Smooth muscle cell (in vitro differentiated cells): ENCODE measurements around the gene APP. TPM values are rescaled to one million over a fixed set of nuclear protein-coding genes. Genes with fewer than 3 reads are reported as not detected.

ENCODE experiments used
- DNase-seq: peaks from one replicate; lab custom pipeline; 2025; ENCODE audit not compliant: unreplicated experiment; lab: John Stamatoyannopoulos, UW
- H2AFZ ChIP-seq: fragments of 200-600 bp; sonication (generic); 2 replicates; pipeline ENCODE4 v1.6.0; 2016; ENCODE audit warnings: antibody characterized with exemption, low read depth, mild to moderate bottlenecking
- H3F3A ChIP-seq: fragments of 200-600 bp; sonication (generic); 2 replicates; pipeline ENCODE4 v1.6.0; 2017; ENCODE audit warnings: antibody characterized with exemption, low read depth
- H3K27ac ChIP-seq: fragments of 200-600 bp; sonication (generic); 2 replicates; pipeline ENCODE4 v1.5.1; 2016; ENCODE audit warnings: low read depth, mild to moderate bottlenecking
- H3K27me3 ChIP-seq: fragments of 200-600 bp; sonication (generic); 2 replicates; pipeline ENCODE4 v1.6.1; 2016; ENCODE audit warnings: low read depth, mild to moderate bottlenecking
- H3K36me3 ChIP-seq: fragments of 200-600 bp; sonication (generic); 2 replicates; pipeline ENCODE4 v1.5.1; 2016; ENCODE audit warnings: low read depth
- H3K4me1 ChIP-seq: fragments of 200-600 bp; sonication (generic); 2 replicates; pipeline ENCODE4 v1.5.1; 2016; ENCODE audit warnings: low read depth
- H3K4me2 ChIP-seq: fragments of 200-600 bp; sonication (generic); 2 replicates; pipeline ENCODE4 v1.6.0; 2016; ENCODE audit warnings: mild to moderate bottlenecking
- H3K4me3 ChIP-seq: fragments of 200-600 bp; sonication (generic); 2 replicates; pipeline ENCODE4 v1.5.1; 2016; ENCODE audit warnings: mild to moderate bottlenecking
- H3K79me2 ChIP-seq: fragments of 200-600 bp; sonication (generic); 2 replicates; pipeline ENCODE4 v1.6.0; 2016; ENCODE audit warnings: low read depth, mild to moderate bottlenecking
- H3K9ac ChIP-seq: fragments of 200-600 bp; sonication (generic); 2 replicates; pipeline ENCODE4 v1.6.0; 2016; ENCODE audit warnings: low read depth
- H3K9me3 ChIP-seq: fragments of 200-600 bp; sonication (generic); replicated peaks from 2 replicates; pipeline ENCODE4 v1.5.1; 2016; ENCODE audit warnings: low read depth
- H4K20me1 ChIP-seq: fragments of 200-600 bp; sonication (generic); 2 replicates; pipeline ENCODE4 v1.6.0; 2016; ENCODE audit warnings: low read depth
- CTCF ChIP-seq: fragments of 200-600 bp; sonication (generic); IDR thresholded peaks from 2 replicates; pipeline ENCODE4 v1.5.1; 2017; ENCODE audit warnings: borderline replicate concordance, mild to moderate bottlenecking, antibody characterized with exemption; ENCODE audit not compliant: insufficient read depth, poor library complexity, severe bottlenecking
- WGBS: methylation state at CpG from one replicate; pipeline ENCODE4 v1.1.7; 2016; ENCODE audit warnings: low lambda C conversion rate; 5-methylcytosine and 5-hydroxymethylcytosine counted together
- polyA plus RNA-seq: library from polyadenylated mRNA; unstranded; fragments of >200 nt; fragmentation: Nextera tagmentation; extraction: Ambion mirVana; gene quantifications from 2 replicates; pipeline ENCODE4 v1.2.1, GENCODE V29; 2016
- total RNA-seq: library from RNA; depleted of rRNA; stranded (reverse); fragments of >200 nt; gene quantifications from 2 replicates; pipeline ENCODE4 v1.2.3, GENCODE V29; 2014

Gene APP
- total and polyA plus RNA-seq, 2 experiments from 2014 or later = 65.3 to 459 TPM

DNA sequence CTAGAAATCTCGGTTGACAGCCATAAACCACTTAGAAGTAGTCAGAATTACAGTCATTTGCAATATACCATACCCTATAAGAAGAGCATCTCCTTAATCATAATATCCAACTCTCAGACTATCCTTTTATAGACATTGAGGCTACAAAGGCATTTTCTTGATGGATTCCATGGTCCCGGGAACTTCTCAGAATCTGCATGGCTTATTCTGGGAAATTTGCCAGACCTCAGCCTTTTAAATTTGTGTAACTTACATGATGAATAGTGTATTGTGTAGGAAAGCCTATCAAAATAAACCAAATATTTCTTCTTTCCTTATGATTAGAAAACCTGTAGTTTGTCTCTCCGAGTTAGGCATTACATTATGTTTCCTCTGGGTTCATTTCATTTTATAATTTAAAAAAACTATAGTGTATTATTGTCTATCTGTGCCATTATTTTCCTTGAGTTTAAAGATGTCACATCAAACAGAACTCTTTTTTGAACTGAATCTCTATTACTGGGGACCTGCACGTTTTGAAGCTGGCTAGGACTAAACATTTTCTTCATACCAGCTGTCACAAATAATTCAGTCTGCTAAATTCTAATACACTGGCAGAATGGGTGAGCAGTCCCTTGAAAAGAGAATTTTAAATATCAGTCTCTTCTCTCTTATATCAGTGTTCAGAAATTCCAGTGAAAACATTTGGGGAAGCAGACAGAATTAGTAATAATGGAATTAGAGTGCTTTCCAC, 332.9 kb downstream of the APP start:
- H3K79me2 ChIP-seq = no peaks in the 10 kb centered on the region
- 27% methylated on average over 4 of the region's 4 CpGs for WGBS

DNA sequence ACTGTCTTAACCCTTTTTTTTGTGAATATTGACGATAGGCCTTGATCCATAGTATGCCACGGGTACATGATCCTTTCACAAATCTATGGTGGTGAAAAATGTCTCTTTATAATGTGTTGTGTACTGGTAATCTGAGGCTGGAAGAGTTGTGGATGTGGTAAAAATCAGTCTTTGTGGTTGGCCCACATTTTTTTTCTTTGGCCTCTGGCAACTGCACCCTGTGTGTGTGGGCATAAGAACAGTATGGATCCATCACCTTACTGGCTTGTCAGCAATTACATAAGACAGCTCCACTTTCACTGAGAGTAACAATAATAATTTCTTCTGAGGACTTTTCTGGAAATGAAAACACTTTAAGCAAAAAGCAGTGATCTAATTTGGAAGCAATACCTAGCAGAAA, 334.2 kb downstream of the APP start:
- WGBS = 80% methylated on average over 2 of the region's 2 CpGs
- TF ChIP-seq CTCF = no peak
- no peaks in the 10 kb centered on the region for H3K36me3 ChIP-seq
- H3K27me3 ChIP-seq = no peaks in the 10 kb centered on the region
- H3K4me1 ChIP-seq = no peaks in the 10 kb centered on the region
- no peak for DNase-seq
- H4K20me1 ChIP-seq = no peaks in the 10 kb centered on the region
- H3K4me2 ChIP-seq = peak overlapping the region; percentile 40
- no peaks in the 10 kb centered on the region for H3K79me2 ChIP-seq
- no peak overlapping the region for H3K4me3 ChIP-seq
- H3K27ac ChIP-seq = no peak overlapping the region
- no peak overlapping the region for H3K9ac ChIP-seq
- peaks cover 13% of the 10 kb centered on the region for H3F3A ChIP-seq
- H2AFZ ChIP-seq = no peak overlapping the region
- H3K9me3 ChIP-seq = no peaks in the 10 kb centered on the region

More for the DNA sequence above, 332.9 kb downstream of the APP start:
- Histone ChIP-seq H3K4me1 (no peaks in the 10 kb centered on the region), H3F3A (peaks cover 13% of the 10 kb centered on the region), H3K4me2 (peak overlapping the region; percentile 40), H2AFZ (no peak overlapping the region), H3K36me3 (no peaks in the 10 kb centered on the region), H3K9me3 (no peaks in the 10 kb centered on the region), H3K27me3 (no peaks in the 10 kb centered on the region), H3K27ac (peak overlapping the region; percentile 29), H3K9ac (no peak overlapping the region), H4K20me1 (no peaks in the 10 kb centered on the region), H3K4me3 (no peak overlapping the region)
- no peak for TF ChIP-seq CTCF
- DNase-seq = no peak

DNA sequence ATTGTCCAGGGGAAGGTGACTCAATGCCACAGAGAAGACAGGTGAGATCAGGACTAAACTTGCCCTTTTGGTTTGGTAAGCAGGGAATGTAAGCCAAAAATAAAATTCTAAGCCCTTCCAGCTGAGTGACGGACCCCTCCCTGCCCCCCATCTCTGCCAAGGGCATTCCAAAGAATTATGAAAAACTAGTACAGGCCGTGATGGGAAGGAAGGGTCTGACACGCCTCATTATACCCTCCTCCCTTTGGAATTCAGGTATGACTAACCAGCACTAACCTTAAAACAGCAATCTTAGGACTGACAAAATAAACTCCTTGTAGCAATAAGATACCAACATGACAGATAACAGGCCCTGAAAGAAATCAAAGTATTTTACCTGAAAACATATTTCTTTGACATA, 336.2 kb downstream of the APP start:
- no peaks in the 10 kb centered on the region for H3K36me3 ChIP-seq
- no peaks in the 10 kb centered on the region for H3K79me2 ChIP-seq
- no peak overlapping the region for H3K4me3 ChIP-seq
- no peaks in the 10 kb centered on the region for H3K9me3 ChIP-seq
- H3K27me3 ChIP-seq = no peaks in the 10 kb centered on the region
- 60% methylated on average over 3 of the region's 3 CpGs for WGBS
- H2AFZ ChIP-seq = no peak overlapping the region
- no peaks in the 10 kb centered on the region for H3K4me1 ChIP-seq
- no peak for DNase-seq
- H3K27ac ChIP-seq = no peak overlapping the region
- no peaks in the 10 kb centered on the region for H4K20me1 ChIP-seq
- H3K9ac ChIP-seq = no peak overlapping the region
- H3F3A ChIP-seq = peaks cover 13% of the 10 kb centered on the region
- no peak for TF ChIP-seq CTCF
- no peak overlapping the region for H3K4me2 ChIP-seq
